Activated CD4-positive, CD25-positive, alpha-beta regulatory T cell treated with anti-CD3 and anti-CD28 coated beads, Interleukin-2, amount 50 U/mL, for 72 hours (primary cell): Measurements from ENCODE around the gene CMTM3.
"Not testable (repeated sequence)": the region's sequence is repeated elsewhere in the genome, so short reads cannot be mapped to it uniquely, and the experiment has no call there.

Experiments used
- DNase-seq: peaks from one replicate; pipeline ENCODE4 v3.0.0; 2021

Gene CMTM3

DNA sequence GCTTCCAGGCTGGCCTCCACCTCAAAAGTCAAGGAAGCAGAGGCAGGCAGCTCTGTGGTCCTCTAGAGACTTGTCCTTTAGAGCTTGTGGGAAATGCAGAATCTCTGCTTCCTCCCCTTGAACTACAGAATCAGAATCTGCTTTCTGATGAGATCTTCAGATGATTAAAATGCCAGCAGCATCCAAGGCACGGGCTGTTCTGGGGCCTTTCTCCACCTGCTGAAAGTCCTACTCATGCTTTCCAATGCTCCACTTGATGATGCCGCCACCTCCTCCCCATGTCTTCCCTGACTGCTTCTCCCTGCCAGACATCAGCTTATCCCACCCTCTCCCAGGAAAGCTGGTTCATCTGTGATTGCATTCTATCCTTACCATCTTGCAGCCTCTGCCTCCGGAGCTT is 33.3 kb downstream of the CMTM3 start:
- no peak for DNase-seq

DNA sequence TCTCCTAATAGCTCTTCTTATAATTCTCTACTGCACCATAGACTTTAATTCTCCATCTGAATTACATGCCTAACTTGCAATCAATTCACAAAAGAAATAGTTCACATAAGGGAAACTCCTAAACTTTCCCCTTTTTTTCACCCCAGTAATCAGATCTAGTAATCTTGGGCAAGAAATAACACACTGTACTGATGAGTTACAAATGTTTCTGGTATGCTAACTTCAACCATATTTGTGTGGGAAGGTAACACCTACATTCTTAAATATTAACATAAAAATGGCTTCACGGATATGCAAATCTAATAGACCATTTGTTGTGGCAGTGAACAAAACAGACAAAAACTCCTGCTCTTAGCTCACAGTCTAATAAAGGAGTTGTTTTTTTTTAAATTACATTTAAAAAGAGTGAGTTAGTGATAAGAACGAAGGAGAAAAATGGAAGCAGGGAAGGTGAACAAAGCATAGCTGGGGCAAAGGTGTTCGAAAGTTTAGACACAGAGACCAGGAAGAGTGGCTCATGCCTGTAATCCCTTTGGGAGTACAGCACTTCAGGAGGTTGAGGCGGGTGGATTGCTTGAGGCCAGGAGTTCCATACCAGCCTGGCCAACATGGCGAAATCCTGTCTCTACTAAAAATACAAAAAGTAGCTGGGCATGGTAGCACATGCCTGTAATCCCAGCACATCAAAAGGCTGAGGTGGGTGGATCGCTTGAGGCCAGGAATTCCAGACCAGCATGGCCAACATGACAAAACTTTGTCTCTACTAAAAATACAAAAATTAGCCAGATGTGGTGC is 34.8 kb downstream of the CMTM3 start:
- DNase-seq, result no peak

DNA sequence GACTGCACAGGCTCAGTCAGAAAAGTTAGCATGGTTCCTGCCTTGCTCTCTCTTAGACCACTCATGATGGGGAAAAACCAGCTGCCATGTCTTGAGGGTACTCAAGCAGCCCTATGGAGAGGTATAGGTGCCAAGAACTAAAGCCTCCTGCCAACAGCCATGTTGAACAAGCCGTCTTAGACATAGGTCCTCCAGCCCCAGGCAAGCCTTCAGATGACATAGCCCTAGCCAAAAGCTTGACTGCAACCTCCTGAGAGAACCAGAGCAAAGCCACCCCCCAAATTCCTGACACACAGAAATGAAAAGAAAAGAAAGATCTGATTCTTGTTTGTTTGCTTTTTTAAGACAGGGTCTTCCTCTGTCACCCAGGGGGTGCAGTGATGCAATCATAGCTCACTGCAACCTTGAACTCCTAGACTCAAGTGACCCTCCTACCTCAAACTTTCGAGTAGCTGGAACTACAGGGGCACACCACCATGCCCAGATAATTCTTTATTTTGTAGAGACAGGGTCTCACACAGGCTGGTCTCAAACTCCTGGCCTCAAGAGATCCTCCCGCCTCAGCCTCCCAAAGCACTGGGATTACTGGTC is 36.3 kb downstream of the CMTM3 start:
- DNase-seq, result no peak

DNA sequence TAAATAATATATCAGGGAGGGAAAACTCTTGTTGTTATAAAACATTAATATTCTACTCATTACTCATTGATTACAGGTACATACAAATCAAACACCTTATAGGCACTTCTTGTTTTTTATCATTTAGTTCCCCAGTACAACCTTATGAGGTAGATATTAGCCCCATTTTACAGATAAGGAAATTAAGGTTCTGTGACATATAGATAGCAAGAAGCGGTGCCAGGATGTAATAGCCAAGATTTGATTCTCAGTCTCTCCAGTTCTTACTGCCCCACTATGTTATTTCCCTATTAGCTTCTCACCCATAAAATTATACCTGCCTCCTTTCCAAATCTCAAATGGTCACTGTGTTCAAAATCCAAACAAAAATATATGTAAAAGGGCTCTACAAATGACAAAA is 36.9 kb downstream of the CMTM3 start:
- DNase-seq, result no peak

DNA sequence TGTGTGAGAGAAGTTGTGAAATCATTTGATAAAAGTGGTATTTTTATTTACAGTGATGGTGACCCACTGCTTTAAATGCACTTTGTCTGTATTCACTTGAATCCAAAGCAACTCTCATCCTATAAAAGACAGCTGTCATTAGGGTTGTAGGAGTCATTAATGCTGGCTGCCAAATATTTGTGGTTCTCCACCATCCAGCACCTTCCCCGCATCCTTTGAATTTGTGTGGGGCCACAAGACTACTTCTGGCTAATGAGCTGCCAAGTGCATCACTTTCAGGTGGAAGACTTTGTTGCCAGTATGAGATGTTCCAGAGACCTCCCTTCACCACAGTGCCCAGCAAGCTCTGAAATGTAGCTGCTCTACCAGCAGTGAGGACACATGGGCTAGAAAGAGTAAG is 43.4 kb downstream of the CMTM3 start:
- DNase-seq, result no peak

DNA sequence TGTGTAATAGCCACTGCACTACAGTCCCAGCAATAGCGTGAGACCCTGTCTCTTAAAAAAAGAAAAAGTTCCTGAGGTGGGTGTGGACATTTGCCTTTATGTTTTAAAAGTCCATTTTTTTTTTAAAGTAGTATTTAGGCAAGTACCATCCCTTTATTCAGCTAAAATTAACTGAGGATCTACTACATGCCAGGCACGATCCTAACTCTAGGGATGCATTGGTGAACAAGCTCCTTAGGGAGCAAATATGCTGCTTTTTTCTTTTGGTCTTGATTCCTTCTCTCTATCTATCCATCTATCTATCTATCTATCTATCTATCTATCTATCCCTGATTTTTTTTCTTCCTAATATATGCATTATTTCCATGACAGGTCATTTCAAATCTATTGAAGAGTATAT is 44.7 kb downstream of the CMTM3 start:
- DNase-seq, result no peak

DNA sequence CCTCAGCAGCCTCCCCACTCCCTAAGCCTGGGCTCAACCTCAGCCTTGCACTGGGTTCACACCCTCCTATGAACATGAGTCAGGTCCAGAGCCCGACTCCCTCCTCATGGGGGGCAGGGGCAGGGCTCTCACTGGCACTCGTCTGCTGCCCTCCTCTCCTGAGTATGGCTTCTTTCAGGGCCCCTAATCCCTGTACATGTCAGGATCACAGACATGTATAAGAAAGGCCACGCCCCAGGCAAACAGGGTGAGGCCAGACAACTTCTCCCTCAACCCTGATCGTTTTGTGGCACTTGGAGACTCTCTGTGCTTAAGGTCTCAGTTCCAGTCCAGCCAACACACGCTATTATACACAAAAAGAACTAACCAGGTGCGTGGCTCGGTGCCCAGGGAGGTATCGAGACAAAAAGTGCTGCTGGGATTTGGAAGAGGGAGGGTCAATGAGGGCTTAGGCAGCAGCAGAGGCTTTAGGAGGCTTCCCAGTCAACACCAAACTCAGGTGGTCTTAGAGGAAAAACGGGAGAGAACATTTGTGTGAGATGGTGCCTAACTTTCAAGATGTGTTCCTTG is 45.2 kb downstream of the CMTM3 start:
- no peak for DNase-seq

DNA sequence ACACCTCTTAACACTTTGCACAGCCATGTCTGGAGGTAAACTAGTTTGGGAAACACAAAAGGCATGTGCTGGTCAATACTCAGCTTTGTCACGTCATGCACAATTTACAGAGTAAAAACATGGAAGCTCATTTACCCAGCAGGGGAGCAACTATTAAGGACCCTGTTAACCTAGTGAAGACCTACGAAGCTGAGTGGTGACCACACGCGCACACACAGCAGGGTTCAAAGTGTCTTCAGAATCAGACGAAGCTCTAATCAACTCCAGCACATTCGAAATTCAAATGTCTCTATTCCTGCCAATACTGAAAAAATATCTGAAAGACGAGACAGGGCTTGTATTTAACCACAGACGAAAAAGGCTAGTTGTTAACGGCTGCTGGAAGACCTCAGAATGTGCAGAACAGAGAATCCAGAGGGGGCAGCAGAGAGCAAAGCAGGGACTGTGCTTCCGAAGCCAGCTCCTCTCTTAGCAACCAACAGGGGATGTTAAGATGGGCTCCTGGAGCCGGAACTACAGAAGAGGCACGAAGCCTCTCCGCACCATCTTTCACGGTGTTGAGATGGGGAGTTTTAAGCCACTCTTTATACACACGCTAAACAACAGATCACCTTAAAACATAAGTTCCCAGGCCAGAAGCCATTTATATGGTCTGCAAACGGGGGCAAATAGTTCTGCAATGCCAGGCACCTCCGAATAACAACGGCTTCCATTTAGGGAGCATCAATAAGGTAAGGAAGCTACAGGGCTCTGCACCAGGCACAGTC is 46.4 kb downstream of the CMTM3 start:
- peak; percentile 74 for DNase-seq

DNA sequence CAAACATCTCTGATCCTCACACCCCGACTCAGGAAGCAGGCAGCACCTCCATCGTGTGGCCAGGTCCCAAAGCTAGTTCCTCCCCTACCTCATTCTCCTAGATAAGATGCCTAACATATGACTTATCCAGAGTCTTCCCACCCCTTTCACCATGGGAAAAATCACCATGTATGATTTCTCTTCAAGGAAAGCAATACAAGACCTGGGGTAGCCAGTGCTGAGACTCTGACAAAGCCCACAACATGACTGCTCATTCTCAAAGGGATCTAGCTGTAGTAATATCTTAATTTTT is 46.9 kb downstream of the CMTM3 start:
- no peak for DNase-seq

DNA sequence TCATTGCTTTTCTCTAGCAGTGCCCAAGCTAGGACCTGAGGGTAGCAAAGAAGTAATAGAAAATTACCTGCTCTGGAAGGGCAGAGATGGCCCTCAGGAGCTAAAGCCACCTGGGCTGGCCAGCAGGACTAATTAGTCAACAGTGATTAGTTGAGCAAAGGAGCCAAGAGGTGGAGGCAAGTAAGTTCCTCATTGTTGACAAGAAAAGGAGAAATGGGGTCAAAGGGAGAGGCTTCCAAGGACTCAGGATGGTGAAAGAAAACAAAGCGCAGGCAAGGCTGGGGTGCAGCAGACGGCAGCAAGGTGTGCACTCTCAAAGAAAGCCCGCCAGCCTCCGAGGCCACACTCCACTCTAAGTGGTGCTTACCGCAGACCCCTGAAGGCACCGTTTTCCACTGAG is 47.5 kb downstream of the CMTM3 start:
- no peak for DNase-seq

DNA sequence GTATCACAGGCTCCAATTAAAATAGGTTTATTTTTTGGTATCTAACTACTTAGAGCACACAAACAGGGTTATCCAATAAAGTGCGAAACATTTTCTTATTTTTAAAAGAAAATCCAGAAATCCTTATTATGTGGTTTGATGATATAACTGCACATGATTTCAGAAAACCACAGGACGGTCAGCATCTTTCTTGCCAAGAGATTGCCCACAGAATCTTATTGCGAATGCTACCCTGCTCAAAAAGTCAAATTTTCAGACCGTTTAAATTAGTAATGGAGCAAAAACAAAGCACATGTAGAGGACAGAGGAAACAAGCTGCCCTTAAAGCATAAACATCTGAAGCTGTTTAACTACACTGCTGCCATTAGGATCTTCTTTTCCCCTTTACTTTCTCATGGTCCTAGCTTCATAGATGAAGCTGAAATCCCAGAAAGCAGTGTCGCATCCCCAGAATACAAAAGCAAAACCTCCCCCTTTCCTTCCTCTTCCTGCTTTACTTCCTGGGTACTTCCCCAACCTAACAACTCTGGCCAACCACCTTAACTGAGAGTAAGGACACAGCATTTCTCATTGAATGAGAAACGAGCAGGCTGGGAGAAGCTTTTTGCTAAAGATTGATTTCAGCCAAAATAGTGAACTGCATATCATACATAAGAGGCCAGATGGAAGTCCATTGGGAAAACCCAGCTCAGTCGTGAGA is 48.3 kb downstream of the CMTM3 start:
- DNase-seq, result no peak

DNA sequence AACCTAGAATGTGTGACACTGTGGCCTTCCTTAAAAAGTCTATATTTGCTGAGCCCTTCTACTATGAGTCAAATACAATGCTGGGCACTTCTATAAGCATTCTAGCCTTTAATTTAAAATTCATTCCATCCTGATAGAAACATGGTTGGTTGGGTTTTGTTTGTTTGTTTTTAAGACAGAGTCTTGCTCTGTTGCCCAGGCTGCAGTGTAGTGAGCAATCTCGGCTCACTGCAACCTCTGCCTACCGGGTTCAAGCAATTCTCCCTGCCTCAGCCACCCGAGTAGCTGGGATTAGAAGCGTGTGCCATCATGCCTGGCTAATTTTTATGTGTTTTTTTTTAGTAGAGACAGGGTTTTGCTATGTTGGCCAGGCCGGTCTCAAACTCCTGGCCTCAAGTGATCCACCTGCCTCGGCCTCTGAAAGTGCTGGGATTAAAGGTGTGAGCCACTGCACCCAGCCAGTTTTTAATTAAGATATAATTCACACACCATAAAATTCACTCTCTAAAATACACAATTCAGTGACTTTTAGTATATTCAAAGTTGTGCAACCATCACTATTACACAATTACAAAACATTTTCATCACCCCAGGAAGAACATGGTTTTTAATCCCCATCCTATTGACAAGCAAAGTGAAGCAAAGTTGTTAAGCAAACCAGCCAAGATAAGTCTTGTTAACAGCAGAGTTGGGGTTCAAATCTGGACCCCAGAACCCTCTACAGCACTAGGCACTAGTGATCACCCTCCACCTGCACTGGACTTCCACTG is 49.3 kb downstream of the CMTM3 start:
- DNase-seq, result no peak

DNA sequence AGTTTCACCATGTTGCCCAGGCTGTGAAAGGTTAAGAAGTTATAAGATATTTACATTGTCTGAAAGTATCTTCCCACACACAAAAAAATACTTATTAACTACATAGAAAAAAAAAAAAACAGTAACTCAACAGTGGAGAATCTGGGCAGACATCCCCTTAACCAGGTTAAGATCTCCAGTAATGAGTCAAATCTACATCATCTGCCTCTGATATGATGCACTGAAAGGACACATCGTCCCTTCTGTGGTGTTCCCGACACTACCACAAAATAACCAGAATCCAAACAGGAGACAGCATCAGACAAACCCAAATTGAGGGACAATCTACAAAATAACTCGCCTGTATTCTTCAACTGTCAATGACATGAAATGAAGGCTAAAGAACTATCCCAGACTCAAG is 52.0 kb downstream of the CMTM3 start:
- DNase-seq, result no peak

DNA sequence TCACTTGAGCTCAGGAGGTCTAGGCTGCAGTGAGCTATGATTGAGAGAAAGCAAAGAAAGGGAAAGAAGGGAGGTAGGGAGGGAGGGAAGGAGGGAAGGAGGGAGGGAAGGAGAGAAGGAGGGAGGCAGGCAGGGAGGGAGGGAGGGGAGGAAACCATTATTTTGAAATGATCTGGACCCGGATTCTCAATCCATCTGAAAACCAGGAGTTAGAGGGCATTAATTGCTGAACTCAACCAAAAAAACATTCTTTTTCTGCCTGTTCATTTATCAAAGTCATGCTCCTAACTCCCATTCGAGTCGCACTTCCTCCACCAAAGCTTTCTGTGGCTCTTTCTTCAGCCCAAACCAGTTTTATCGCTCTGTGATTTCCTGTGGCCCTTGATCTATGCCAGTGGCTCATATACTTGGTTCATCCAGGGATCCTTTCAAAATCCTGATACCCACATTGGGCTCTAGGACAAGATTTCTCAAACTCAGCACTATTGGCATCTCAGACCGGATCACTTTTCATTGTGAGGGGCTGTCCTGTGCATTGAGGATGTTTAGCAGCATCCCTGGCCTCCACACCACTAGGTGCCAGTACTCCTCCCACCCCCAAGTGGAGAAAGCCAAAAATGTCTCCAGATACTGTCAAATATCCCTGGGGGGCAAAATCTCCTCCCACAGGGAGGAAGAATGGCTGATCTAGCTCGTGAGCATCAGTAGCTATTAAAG is 53.8 kb downstream of the CMTM3 start:
- no peak for DNase-seq

DNA sequence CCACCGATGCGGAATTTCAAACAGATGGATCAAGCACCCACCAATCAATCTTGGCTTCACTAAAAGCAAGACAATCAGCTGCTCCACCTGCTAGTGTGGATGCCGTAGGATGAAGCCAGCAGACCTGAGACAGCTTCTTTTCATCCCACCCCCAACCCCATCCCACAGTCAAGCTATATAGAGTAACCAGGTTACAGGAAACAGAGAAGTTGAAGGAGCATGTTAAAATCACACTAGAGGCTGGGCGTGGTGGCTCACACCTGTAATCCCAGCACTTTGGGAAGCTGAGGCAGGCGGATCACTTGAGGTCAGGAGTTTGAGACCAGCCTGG is 54.3 kb downstream of the CMTM3 start:
- no peak for DNase-seq

DNA sequence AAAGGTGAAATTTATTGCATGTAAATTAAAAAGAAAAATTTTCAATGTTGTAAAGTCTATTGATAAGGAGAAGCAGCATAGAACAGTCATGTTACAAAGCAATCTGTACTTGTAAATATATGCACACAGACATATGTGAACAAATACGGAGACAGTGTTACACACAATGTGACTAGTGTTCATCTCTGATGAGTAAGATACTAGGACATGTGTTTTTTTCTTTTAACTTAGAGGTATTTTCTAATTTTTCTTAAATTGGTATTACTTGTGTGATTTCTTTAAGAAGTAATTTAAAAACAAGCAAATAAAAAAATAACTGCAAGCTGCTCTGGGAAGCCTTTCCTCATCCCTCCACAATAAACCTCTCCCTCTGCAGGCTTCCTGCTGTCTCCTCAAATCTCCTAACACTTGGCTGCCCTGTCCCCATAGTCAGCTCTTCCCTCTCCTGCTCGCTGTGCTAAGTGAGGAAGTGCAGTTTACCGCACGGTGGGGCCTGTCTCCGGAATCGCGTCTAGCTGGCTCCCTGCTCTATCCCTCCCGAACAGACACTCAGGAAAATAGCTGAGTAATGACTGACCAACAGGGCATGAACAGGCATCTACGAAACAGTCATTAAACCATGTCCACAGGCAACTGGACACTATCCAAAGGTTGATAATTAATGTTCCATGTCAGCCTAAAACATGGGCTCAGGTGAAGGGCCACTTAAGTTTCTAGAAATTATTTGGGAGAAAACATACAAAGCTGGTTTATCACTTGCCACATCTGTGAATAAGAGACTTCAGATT is 56.1 kb downstream of the CMTM3 start:
- DNase-seq, result no peak

DNA sequence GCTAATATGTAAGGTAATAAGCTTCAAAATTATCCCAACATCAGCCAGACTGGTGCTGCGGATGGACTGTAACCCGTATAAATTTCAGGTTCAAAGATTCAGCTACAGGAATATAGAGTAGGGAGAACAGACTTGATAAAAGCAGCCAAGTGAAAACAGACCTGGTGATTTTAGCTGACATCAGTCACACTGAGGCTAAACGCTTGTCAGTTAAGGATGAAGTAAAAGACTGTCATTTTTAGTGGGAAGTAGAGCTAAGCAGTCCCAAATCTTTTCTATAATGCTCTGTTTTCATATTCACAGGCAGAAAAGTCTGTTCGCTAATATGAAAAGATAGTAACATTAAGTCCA is 56.7 kb downstream of the CMTM3 start:
- no peak for DNase-seq

DNA sequence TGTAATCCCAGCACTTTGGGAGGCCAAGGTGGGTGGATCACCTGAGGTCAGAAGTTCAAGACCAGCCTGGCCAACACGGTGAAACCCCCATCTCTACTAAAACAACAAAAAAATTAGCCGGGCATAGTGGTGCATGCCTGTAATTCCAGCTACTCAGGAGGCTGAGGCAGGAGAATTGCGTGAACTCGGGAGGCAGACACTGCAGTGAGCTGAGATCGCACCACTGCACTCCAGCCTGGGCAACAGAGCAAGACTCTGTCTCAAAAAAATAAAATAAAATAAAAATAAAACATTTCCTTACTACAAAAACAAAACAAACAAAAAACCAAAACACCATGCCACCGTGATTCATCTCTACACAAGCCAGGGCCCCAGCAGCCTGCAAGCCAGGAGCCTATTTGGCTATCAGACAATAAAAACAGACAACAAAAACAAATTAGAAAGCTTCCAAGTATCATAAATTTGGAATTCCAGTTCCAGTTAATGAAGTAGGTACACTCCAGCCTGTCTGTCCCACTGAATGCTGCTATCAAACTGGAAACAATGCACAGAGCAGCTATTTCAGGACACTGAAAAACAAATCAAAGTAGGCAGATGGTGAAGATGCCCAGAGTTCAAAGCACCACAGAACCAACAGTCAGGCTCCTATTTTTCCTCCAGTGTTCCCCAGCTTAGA is 57.3 kb downstream of the CMTM3 start:
- DNase-seq, result not testable (repeated sequence)

DNA sequence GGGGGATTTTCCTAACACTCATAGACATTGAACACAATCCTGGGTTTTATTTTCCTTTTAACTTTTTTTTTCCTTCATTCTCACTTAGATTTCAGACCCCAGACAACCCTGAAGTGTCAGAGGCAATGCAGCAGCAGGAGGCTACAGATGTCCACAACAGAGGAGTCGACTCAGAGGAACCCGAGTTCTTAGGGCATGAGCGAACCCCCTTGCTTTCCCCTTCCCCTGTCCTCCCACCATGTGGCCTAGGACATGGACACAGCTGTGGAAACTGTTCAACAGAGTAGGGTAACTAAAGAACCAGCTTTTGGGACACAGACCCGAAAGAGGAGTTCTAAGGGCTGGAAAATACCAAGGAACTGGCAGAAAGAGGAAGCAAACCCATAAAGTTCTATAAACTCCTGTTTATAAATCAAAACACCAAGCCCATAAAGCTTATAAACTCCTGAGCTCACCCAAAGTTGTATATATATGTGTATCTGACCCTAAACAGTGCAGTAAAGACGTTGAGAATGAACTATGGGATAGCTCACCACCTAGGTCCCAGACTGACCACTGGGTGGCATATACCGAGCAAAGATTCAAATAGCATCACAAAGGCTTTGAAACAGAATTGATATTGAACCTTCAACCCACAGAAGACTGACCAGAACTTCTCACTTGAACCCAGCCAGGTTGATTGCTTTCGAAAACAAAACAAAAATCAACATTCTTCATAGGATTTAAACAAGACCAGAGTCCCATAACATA is 58.1 kb downstream of the CMTM3 start:
- no peak for DNase-seq
